Endothelial cell of umbilical vein (primary cell): ENCODE data around the gene TMC1.

Experiments
- EZH2 ChIP-seq: IDR thresholded peaks from 2 replicates; pipeline ENCODE4 v1.6.1; 2012; ENCODE audit warnings: borderline replicate concordance, low read depth, mild to moderate bottlenecking, moderate library complexity, low read length, inconsistent platforms; ENCODE audit not compliant: severe bottlenecking
- GATA2 ChIP-seq: IDR thresholded peaks from 2 replicates; pipeline ENCODE4 v1.7.0; 2011; ENCODE audit warnings: low read depth, mild to moderate bottlenecking, moderate library complexity, mixed read lengths, low read length; ENCODE audit not compliant: insufficient read length, insufficient read depth
- MAX ChIP-seq: IDR thresholded peaks from 2 replicates; pipeline ENCODE4 v1.6.1; 2011; ENCODE audit not compliant: insufficient read depth, insufficient read length
- MYC ChIP-seq: IDR thresholded peaks from one replicate; pipeline ENCODE4 v1.6.1; 2011; ENCODE audit warnings: mild to moderate bottlenecking, low read depth, low read length
- POLR2A ChIP-seq: IDR thresholded peaks from 2 replicates; pipeline ENCODE4 v1.6.1; 2012; ENCODE audit warnings: low read depth, mild to moderate bottlenecking, control low read depth, low read length
- POLR2AphosphoS5 ChIP-seq: IDR thresholded peaks from 2 replicates; pipeline ENCODE4 v1.6.1; 2012; ENCODE audit warnings: low read depth, mild to moderate bottlenecking, control low read depth, low read length, moderate library complexity; ENCODE audit not compliant: insufficient read depth
- TF ChIP-seq, protein P1 (sequence below), 2 donors: IDR thresholded peaks; 1 replicate in 1 of 2; 2 replicates in 1 of 2; pipeline ENCODE4 v1.5.1; 2011; ENCODE audit warnings: low read length in 2 of 2, mild to moderate bottlenecking in 2 of 2, moderate library complexity in 2 of 2, control low read depth in 1 of 2, inconsistent platforms in 1 of 2, low read depth in 1 of 2; ENCODE audit not compliant: insufficient read depth in 1 of 2; ENCODE audit errors: extremely low read depth in 1 of 2

- TF ChIP-seq, protein P1, sequence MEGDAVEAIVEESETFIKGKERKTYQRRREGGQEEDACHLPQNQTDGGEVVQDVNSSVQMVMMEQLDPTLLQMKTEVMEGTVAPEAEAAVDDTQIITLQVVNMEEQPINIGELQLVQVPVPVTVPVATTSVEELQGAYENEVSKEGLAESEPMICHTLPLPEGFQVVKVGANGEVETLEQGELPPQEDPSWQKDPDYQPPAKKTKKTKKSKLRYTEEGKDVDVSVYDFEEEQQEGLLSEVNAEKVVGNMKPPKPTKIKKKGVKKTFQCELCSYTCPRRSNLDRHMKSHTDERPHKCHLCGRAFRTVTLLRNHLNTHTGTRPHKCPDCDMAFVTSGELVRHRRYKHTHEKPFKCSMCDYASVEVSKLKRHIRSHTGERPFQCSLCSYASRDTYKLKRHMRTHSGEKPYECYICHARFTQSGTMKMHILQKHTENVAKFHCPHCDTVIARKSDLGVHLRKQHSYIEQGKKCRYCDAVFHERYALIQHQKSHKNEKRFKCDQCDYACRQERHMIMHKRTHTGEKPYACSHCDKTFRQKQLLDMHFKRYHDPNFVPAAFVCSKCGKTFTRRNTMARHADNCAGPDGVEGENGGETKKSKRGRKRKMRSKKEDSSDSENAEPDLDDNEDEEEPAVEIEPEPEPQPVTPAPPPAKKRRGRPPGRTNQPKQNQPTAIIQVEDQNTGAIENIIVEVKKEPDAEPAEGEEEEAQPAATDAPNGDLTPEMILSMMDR (IDR thresholded peaks at IDR 0.05; ENCODE audit: extremely low read depth in 1 of 2, insufficient read depth in 1 of 2, low read depth in 1 of 2, low read length in 2 of 2): no peak
- TF ChIP-seq POLR2A (no peak), MAX (no peak), EZH2 (no peak), POLR2AphosphoS5 (no peak), GATA2 (no peak), MYC (no peak)
Observed at GRCh38 chr9:72554221-72554641, 32.8 kb downstream of the TMC1 start.
